ENCODE measurements around the gene ZNF558.

GRCh38 chr19:8794823-8795222 lies 37.3 kb downstream of the ZNF558 start:
- TF ChIP-seq, protein P1, sequence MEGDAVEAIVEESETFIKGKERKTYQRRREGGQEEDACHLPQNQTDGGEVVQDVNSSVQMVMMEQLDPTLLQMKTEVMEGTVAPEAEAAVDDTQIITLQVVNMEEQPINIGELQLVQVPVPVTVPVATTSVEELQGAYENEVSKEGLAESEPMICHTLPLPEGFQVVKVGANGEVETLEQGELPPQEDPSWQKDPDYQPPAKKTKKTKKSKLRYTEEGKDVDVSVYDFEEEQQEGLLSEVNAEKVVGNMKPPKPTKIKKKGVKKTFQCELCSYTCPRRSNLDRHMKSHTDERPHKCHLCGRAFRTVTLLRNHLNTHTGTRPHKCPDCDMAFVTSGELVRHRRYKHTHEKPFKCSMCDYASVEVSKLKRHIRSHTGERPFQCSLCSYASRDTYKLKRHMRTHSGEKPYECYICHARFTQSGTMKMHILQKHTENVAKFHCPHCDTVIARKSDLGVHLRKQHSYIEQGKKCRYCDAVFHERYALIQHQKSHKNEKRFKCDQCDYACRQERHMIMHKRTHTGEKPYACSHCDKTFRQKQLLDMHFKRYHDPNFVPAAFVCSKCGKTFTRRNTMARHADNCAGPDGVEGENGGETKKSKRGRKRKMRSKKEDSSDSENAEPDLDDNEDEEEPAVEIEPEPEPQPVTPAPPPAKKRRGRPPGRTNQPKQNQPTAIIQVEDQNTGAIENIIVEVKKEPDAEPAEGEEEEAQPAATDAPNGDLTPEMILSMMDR (conservative IDR thresholded peaks at IDR 0.05; ENCODE audit: low read length), result no peak
- no peak for TF ChIP-seq EZH2phosphoT487 (IDR thresholded peaks at IDR 0.05; ENCODE audit: borderline replicate concordance)

Measured in Loucy (cell line).